A673 (cell line): Measurements from ENCODE around the gene ADD3. TPM values are rescaled to one million over a fixed set of nuclear protein-coding genes. Genes with fewer than 3 reads are reported as not detected.
A peak's percentile ranks its signal among the peaks of the same experiment; 100 is the strongest.

ENCODE experiments used
- BruUV-seq: library from RNA; stranded (reverse); fragments of 400-500 nt; replicated peaks from 2 replicates; lab custom pipeline; 2021; lab: Mats Ljungman, UMichigan
- CTCF ChIA-PET: fragments of 300-600 bp; sonication (Branson Sonifier 250); formaldehyde crosslinking; loops from one replicate; lab custom pipeline; 2022; ENCODE audit warnings: antibody characterized with exemption; lab: Charles Lee
- POLR2A ChIA-PET: fragments of 300-600 bp; sonication (Branson Sonifier 250); formaldehyde crosslinking; loops from one replicate; lab custom pipeline; 2022; ENCODE audit warnings: antibody characterized with exemption; ENCODE audit not compliant: low non-redundant PET; lab: Charles Lee
- DNase-seq: peaks from one replicate; pipeline ENCODE4 v3.0.0-alpha.2; 2015; ENCODE audit warnings: low spot score
- H3K27ac ChIP-seq: fragments of 200-600 bp; sonication (generic); 2 replicates; pipeline ENCODE4 v1.5.1; 2016; ENCODE audit warnings: mixed run types, low read depth, mild to moderate bottlenecking, mixed read lengths, antibody characterized with exemption, low read length; ENCODE audit not compliant: poor library complexity, severe bottlenecking
- H3K27me3 ChIP-seq: fragments of 200-600 bp; sonication (generic); replicated peaks from 2 replicates; pipeline ENCODE4 v1.6.1; 2017; ENCODE audit warnings: mixed run types, low read depth, mild to moderate bottlenecking, mixed read lengths, antibody characterized with exemption, low read length; ENCODE audit not compliant: insufficient read depth, poor library complexity
- H3K36me3 ChIP-seq: fragments of 200-600 bp; sonication (generic); 2 replicates; pipeline ENCODE4 v1.6.1; 2016; ENCODE audit warnings: mixed run types, mild to moderate bottlenecking, mixed read lengths, antibody characterized with exemption, low read length; ENCODE audit not compliant: insufficient read depth, poor library complexity, severe bottlenecking
- H3K4me1 ChIP-seq: fragments of 200-600 bp; sonication (generic); 2 replicates; pipeline ENCODE4 v1.6.1; 2017; ENCODE audit warnings: mixed run types, mild to moderate bottlenecking, mixed read lengths, antibody characterized with exemption, low read length; ENCODE audit not compliant: insufficient read depth, poor library complexity, severe bottlenecking
- H3K4me3 ChIP-seq: fragments of 200-600 bp; sonication (generic); 2 replicates; pipeline ENCODE4 v1.5.1; 2016; ENCODE audit warnings: low read depth, mixed run types, mild to moderate bottlenecking, mixed read lengths, low read length; ENCODE audit not compliant: poor library complexity, severe bottlenecking
- H3K9me3 ChIP-seq: fragments of 200-600 bp; sonication (generic); 2 replicates; pipeline ENCODE4 v1.6.1; 2016; ENCODE audit warnings: mixed run types, low read depth, mild to moderate bottlenecking, mixed read lengths, antibody characterized with exemption, low read length; ENCODE audit not compliant: poor library complexity, severe bottlenecking
- EZH2 ChIP-seq: fragments of 200-600 bp; sonication (generic); IDR thresholded peaks from 2 replicates; pipeline ENCODE4 v1.6.1; 2017; ENCODE audit warnings: borderline replicate concordance, low read depth, mild to moderate bottlenecking, mixed read lengths, antibody characterized with exemption, low read length; ENCODE audit not compliant: poor library complexity, severe bottlenecking
- intact Hi-C: fragments of 100-400 bp; cut with micrococcal nuclease; formaldehyde crosslinking; loops from one replicate; pipeline ENCODE4 v1.10.0; 2022; ENCODE audit not compliant: unreplicated experiment
- total RNA-seq: library from RNA; stranded (reverse); gene quantifications from 2 replicates; pipeline ENCODE4 v1.2.3, GENCODE V29; 2021
- TF ChIP-seq, protein P1 (sequence below): fragments of 300-800, 200-600 bp; sonication (generic); conservative IDR thresholded peaks from 2 replicates; pipeline ENCODE4 v1.5.1; 2017; ENCODE audit warnings: low read depth, mild to moderate bottlenecking, antibody characterized with exemption, low read length, moderate library complexity, mixed read lengths

ADD3 gene
- total RNA-seq, 1 experiment from 2014 or later = 82.9 TPM

DNA sequence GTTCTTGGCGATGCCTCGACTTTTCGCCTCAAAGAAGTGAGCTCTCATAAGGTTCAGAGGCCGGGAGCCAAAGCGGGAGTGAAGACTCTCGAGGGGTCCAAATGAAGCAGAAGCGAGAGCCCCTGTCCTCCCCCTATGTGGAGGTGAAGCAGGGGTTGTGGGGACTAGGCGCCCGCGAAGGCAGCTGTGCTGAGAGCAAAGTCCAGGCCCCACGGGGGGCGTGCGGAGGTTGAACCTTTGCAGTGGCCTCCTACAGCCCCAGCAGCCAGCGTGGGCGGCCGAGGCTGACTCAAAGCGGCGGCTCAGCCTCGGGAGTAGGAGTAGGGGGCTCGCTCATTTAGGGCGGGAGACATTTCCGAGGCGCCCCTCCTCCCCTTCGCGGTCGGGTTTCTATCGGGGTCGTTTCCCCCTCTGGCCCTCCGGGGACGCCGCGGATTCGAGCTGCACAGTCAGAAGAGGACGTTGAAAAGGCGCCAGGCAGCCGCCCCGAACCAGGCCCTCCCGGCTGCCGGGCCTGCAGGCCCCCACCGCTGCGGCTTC is 553 bp upstream of the ADD3 start:
- Histone ChIP-seq H3K36me3 (no peaks in the 10 kb centered on the region), H3K4me1 (peaks cover 45% of the 10 kb centered on the region), H3K27me3 (no peaks in the 10 kb centered on the region), H3K27ac (peak overlapping the region; percentile 88), H3K9me3 (no peaks in the 10 kb centered on the region), H3K4me3 (peak overlapping the region; percentile 95)
- POLR2A ChIA-PET = interaction anchor here (0.7 kb wide), 1 partner anchor 51 kb away, joined by 6 read pairs; no protein-coding TSS in a partner anchor
- CTCF ChIA-PET = interaction anchor here (0.6 kb wide), 1 partner anchor 76 kb away, joined by 3 read pairs; no protein-coding TSS in a partner anchor
- TSS peak; percentile 55 for BruUV-seq
- TF ChIP-seq, protein P1, sequence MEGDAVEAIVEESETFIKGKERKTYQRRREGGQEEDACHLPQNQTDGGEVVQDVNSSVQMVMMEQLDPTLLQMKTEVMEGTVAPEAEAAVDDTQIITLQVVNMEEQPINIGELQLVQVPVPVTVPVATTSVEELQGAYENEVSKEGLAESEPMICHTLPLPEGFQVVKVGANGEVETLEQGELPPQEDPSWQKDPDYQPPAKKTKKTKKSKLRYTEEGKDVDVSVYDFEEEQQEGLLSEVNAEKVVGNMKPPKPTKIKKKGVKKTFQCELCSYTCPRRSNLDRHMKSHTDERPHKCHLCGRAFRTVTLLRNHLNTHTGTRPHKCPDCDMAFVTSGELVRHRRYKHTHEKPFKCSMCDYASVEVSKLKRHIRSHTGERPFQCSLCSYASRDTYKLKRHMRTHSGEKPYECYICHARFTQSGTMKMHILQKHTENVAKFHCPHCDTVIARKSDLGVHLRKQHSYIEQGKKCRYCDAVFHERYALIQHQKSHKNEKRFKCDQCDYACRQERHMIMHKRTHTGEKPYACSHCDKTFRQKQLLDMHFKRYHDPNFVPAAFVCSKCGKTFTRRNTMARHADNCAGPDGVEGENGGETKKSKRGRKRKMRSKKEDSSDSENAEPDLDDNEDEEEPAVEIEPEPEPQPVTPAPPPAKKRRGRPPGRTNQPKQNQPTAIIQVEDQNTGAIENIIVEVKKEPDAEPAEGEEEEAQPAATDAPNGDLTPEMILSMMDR = no peak
- TF ChIP-seq EZH2 = no peak
- intact Hi-C loops = loop anchor here (2.0 to 5.0 kb wide), 3 partner anchors 75 to 220 kb away; no protein-coding TSS in a partner anchor
- no peak for DNase-seq

- Histone ChIP-seq H3K9me3 (no peaks in the 10 kb centered on the region), H3K4me3 (peak overlapping the region; percentile 95), H3K4me1 (peaks cover 38% of the 10 kb centered on the region), H3K36me3 (no peaks in the 10 kb centered on the region), H3K27ac (peak overlapping the region; percentile 89), H3K27me3 (no peaks in the 10 kb centered on the region)
- POLR2A ChIA-PET = no interaction called here
- BruUV-seq = no TSS peak
- peak; percentile 31 for DNase-seq
- CTCF ChIA-PET = interaction anchor here (0.6 kb wide), 1 partner anchor 46 kb away, joined by 5 read pairs; no protein-coding TSS in a partner anchor
- intact Hi-C loops = loop anchor here (5.0 kb wide), 2 partner anchors 74 to 109 kb away; no protein-coding TSS in a partner anchor
- TF ChIP-seq, protein P1 = no peak
- no peak for TF ChIP-seq EZH2
These were observed 945 bp downstream of the ADD3 start for GRCh38 chr10:110008518-110009339.

DNA sequence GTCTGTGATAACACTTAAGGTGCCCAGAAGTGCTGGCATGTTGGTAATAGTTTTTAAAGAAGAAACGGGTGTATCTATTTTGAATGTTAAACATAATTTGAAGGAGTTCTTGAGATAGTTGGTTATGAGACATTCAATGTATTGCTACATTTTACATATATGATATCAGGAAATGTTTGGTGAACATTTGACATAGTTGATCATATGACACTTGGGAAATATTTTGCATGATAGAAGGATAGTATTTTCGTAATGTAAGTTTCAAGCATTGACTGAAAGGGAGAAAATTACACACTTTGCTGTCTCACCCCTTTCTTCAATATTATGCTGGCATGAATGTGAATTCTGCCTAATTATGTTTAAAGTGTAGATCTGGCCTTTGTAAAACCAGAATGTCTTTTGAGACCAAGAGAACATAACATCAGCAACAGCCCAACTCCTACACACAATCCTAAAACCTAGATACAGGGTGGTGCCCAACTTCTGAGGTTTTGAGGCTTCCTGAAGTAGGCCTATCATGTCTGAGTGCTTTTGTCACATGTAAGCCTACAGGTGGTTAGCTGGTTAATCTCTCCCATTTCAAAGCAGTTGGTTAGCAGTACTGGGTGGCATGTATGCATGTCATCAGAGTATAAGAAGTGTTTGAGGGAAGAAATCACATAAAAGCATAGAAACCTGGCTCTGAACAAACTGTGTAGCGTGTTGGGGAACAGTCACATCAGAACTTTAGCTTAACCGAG is 2.1 kb downstream of the ADD3 start:
- Histone ChIP-seq H3K36me3 (no peaks in the 10 kb centered on the region), H3K27me3 (no peaks in the 10 kb centered on the region), H3K4me1 (peaks cover 32% of the 10 kb centered on the region), H3K4me3 (peak overlapping the region; percentile 95), H3K9me3 (no peaks in the 10 kb centered on the region), H3K27ac (no peak overlapping the region)
- ChIA-PET POLR2A (interaction anchor here (0.5 kb wide), 1 partner anchor 18 kb away, joined by 3 read pairs; no protein-coding TSS in a partner anchor), CTCF (no interaction called here)
- TF ChIP-seq EZH2 = no peak
- TF ChIP-seq, protein P1 = no peak
- intact Hi-C loops = loop anchor here (5.0 kb wide), 2 partner anchors 72 to 107 kb away; no protein-coding TSS in a partner anchor
- BruUV-seq = no TSS peak
- no peak for DNase-seq
